Small intestine (tissue), 7 donors: ENCODE results near the gene TARBP1. TPM values are rescaled to one million over a fixed set of nuclear protein-coding genes. Genes with fewer than 3 reads are reported as not detected.

Experiments
- DNase-seq, 2 donors: peaks; one replicate each; pipeline versions ENCODE4 v3.0.0 to v3.0.0-alpha.2; 2013
- FAIRE-seq: peaks from 2 replicates; lab custom pipeline; 2012; peaks lifted over from hg19 to GRCh38; lab: Jason Lieb, UNC
- H3K27ac ChIP-seq, 3 donors: one replicate each; pipeline ENCODE4 v1.5.1; 2013; ENCODE audit warnings: low read length in 2 of 3, mild to moderate bottlenecking in 2 of 3, control low read depth in 1 of 3, inconsistent platforms in 1 of 3, low read depth in 1 of 3, moderate library complexity in 1 of 3
- H3K27me3 ChIP-seq, 3 donors: one replicate each; pipeline ENCODE4 v1.6.1; 2013; ENCODE audit warnings: low read length in 3 of 3, inconsistent platforms in 1 of 3; ENCODE audit not compliant: control insufficient read depth in 3 of 3, insufficient read depth in 3 of 3
- H3K36me3 ChIP-seq, 3 donors: one replicate each; pipeline ENCODE4 v1.6.1; 2013; ENCODE audit warnings: low read length in 3 of 3, inconsistent platforms in 1 of 3, low read depth in 1 of 3, mild to moderate bottlenecking in 1 of 3, moderate library complexity in 1 of 3; ENCODE audit not compliant: control insufficient read depth in 3 of 3, insufficient read depth in 2 of 3
- H3K4me1 ChIP-seq, 3 donors: one replicate each; pipeline ENCODE4 v1.6.1; 2013; ENCODE audit warnings: low read length in 2 of 3, inconsistent platforms in 1 of 3, low read depth in 1 of 3, mild to moderate bottlenecking in 1 of 3, moderate library complexity in 1 of 3; ENCODE audit not compliant: control insufficient read depth in 3 of 3, insufficient read depth in 2 of 3
- H3K4me3 ChIP-seq, 3 donors: one replicate each; pipeline ENCODE4 v1.5.1; 2013; ENCODE audit warnings: low read length in 3 of 3, control low read depth in 1 of 3, inconsistent platforms in 1 of 3, low read depth in 1 of 3, mild to moderate bottlenecking in 1 of 3, moderate library complexity in 1 of 3
- H3K9me3 ChIP-seq, 2 donors: one replicate each; pipeline ENCODE4 v1.6.1; 2013; ENCODE audit warnings: low read depth in 1 of 2, low read length in 1 of 2; ENCODE audit not compliant: control insufficient read depth in 2 of 2, insufficient read depth in 1 of 2
- WGBS, 3 donors: extraction: QIAGEN DNeasy Blood & Tissue Kit; methylation state at CpG; one replicate each; pipeline ENCODE4 v1.1.7; 2013; 5-methylcytosine and 5-hydroxymethylcytosine counted together
- polyA plus RNA-seq, 4 donors: library from polyadenylated mRNA; stranded (reverse) in 3 of 4; unstranded in 1 of 4; fragments of 200-250 nt in 3 of 4; fragments of 120-200 nt in 1 of 4; gene quantifications; one replicate each; pipeline versions ENCODE4 v1.2.1 to v1.2.3, GENCODE V29; 2013
- donor health status: healthy with polysubstance abuse.
- donor health status: control.
- donor health status: control.
- donor health status: Bipolar disorder and iron deficiency.
- donor health status: healthy.

Gene TARBP1
- polyA plus RNA-seq, 4 donors: 8.1 to 67.5 (median 19.4) TPM

- Histone ChIP-seq H3K4me1 (no peaks in the 10 kb centered on the region), H3K27me3 (no peaks in the 10 kb centered on the region), H3K4me3 (no peak overlapping the region), H3K9me3 (no peaks in the 10 kb centered on the region), H3K27ac (no peak overlapping the region), H3K36me3 (peaks cover 12 to 37% (median 13%) of the 10 kb centered on the region in 3 donors)
- WGBS, 3 donors: 84 to 92% (median 86%) methylated on average over 5 of the region's 5 CpGs
- FAIRE-seq: no peak
- no peak for DNase-seq
Observed at GRCh38 chr1:234429434-234429806, 49.6 kb downstream of the TARBP1 start.

- Histone ChIP-seq H3K36me3 (peaks cover 9 to 39% (median 13%) of the 10 kb centered on the region in 3 donors), H3K27me3 (no peaks in the 10 kb centered on the region), H3K9me3 (no peaks in the 10 kb centered on the region), H3K4me3 (no peak overlapping the region), H3K4me1 (no peaks in the 10 kb centered on the region), H3K27ac (no peak overlapping the region)
- DNase-seq (no peak), FAIRE-seq (no peak)
- WGBS, 3 donors: 90 to 93% (median 93%) methylated on average over 8 of the region's 8 CpGs
Observed at GRCh38 chr1:234427950-234428646, 50.9 kb downstream of the TARBP1 start.

GRCh38 chr1:234413990-234414389, 65.0 kb downstream of the TARBP1 start:
- Histone ChIP-seq H3K36me3 (peaks cover 0 to 40% (median 3%) of the 10 kb centered on the region in 3 donors), H3K27me3 (no peaks in the 10 kb centered on the region), H3K4me1 (no peaks in the 10 kb centered on the region), H3K9me3 (no peaks in the 10 kb centered on the region), H3K27ac (no peak overlapping the region), H3K4me3 (no peak overlapping the region)
- DNase-seq (no peak), FAIRE-seq (no peak)
- WGBS, 3 donors: 86 to 92% (median 92%) methylated on average over 4 of the region's 4 CpGs

GRCh38 chr1:234413485-234413884, 65.5 kb downstream of the TARBP1 start:
- Histone ChIP-seq H3K27ac (no peak overlapping the region), H3K4me3 (no peak overlapping the region), H3K9me3 (no peaks in the 10 kb centered on the region), H3K27me3 (no peaks in the 10 kb centered on the region), H3K4me1 (no peaks in the 10 kb centered on the region), H3K36me3 (peaks cover 0 to 44% (median 3%) of the 10 kb centered on the region in 3 donors)
- no peak for FAIRE-seq
- DNase-seq: no peak
- 95 to 98% (median 97%) methylated on average over 9 of the region's 9 CpGs for WGBS, 3 donors

- Histone ChIP-seq H3K4me3 (no peak overlapping the region), H3K27me3 (no peaks in the 10 kb centered on the region), H3K27ac (no peak overlapping the region), H3K9me3 (no peaks in the 10 kb centered on the region), H3K36me3 (peaks cover 0 to 47% (median 3%) of the 10 kb centered on the region in 3 donors), H3K4me1 (no peaks in the 10 kb centered on the region)
- DNase-seq: no peak
- no peak for FAIRE-seq
- 94 to 98% (median 97%) methylated on average over 11 of the region's 11 CpGs for WGBS, 3 donors
Observed at GRCh38 chr1:234412830-234413229, 66.1 kb downstream of the TARBP1 start.

- DNase-seq (no peak), FAIRE-seq (no peak)
- Histone ChIP-seq H3K9me3 (no peaks in the 10 kb centered on the region), H3K4me3 (no peak overlapping the region), H3K36me3 (peaks cover 0 to 42% (median 8%) of the 10 kb centered on the region in 3 donors), H3K27me3 (no peaks in the 10 kb centered on the region), H3K27ac (no peak overlapping the region), H3K4me1 (no peaks in the 10 kb centered on the region)
- 69 to 86% (median 86%) methylated on average over 5 of the region's 5 CpGs for WGBS, 3 donors
Observed at GRCh38 chr1:234409328-234409727, 69.7 kb downstream of the TARBP1 start.

GRCh38 chr1:234408757-234409156, 70.2 kb downstream of the TARBP1 start:
- FAIRE-seq: no peak
- H3K4me1 ChIP-seq: no peaks in the 10 kb centered on the region
- H3K36me3 ChIP-seq: peaks cover 0 to 39% (median 8%) of the 10 kb centered on the region in 3 donors
- no peaks in the 10 kb centered on the region for H3K27me3 ChIP-seq
- H3K4me3 ChIP-seq: no peak overlapping the region
- no peak for DNase-seq
- 88 to 94% (median 88%) methylated on average over 9 of the region's 9 CpGs for WGBS, 3 donors
- H3K27ac ChIP-seq: no peak overlapping the region
- no peaks in the 10 kb centered on the region for H3K9me3 ChIP-seq

GRCh38 chr1:234406871-234407270, 72.1 kb downstream of the TARBP1 start:
- peaks cover 0 to 29% (median 5%) of the 10 kb centered on the region in 3 donors for H3K36me3 ChIP-seq
- FAIRE-seq (no peak), DNase-seq (no peak)
- no peak overlapping the region for H3K4me3 ChIP-seq
- H3K27ac ChIP-seq: no peak overlapping the region
- H3K27me3 ChIP-seq: no peaks in the 10 kb centered on the region
- no peaks in the 10 kb centered on the region for H3K4me1 ChIP-seq
- WGBS, 3 donors: 90 to 96% (median 93%) methylated on average over 4 of the region's 4 CpGs
- H3K9me3 ChIP-seq: no peaks in the 10 kb centered on the region

GRCh38 chr1:234405676-234406075, 73.3 kb downstream of the TARBP1 start:
- no peak overlapping the region for H3K4me3 ChIP-seq
- FAIRE-seq (no peak), DNase-seq (no peak)
- peaks cover 0 to 27% (median 5%) of the 10 kb centered on the region in 3 donors for H3K36me3 ChIP-seq
- H3K27me3 ChIP-seq: no peaks in the 10 kb centered on the region
- no peaks in the 10 kb centered on the region for H3K4me1 ChIP-seq
- no peaks in the 10 kb centered on the region for H3K9me3 ChIP-seq
- WGBS, 3 donors: 74 to 85% (median 84%) methylated on average over 6 of the region's 6 CpGs
- H3K27ac ChIP-seq: no peak overlapping the region
